Ectodermal cell (in vitro differentiated cells): ENCODE data around the gene DDHD1.

Experiments used
- H3K27ac ChIP-seq: 2 replicates; pipeline ENCODE4 v1.7.0; 2013; ENCODE audit warnings: mild to moderate bottlenecking, low read depth, low read length; ENCODE audit not compliant: insufficient read depth, poor library complexity, severe bottlenecking
- H3K27me3 ChIP-seq: 2 replicates; pipeline ENCODE4 v1.7.0; 2013; ENCODE audit warnings: mild to moderate bottlenecking, low read length; ENCODE audit not compliant: insufficient read depth, control insufficient read depth, poor library complexity, severe bottlenecking
- H3K36me3 ChIP-seq: one replicate; pipeline ENCODE4 v1.7.0; 2013; ENCODE audit warnings: low read length; ENCODE audit not compliant: control insufficient read depth, insufficient read depth
- H3K4me1 ChIP-seq: one replicate; pipeline ENCODE4 v1.7.0; 2013; ENCODE audit warnings: low read length; ENCODE audit not compliant: control insufficient read depth, insufficient read depth
- H3K4me3 ChIP-seq: 2 replicates; pipeline ENCODE4 v1.7.0; 2013; ENCODE audit warnings: low read depth, low read length, control low read depth; ENCODE audit not compliant: insufficient read depth
- H3K9me3 ChIP-seq: 2 replicates; pipeline ENCODE4 v1.7.0; 2013; ENCODE audit warnings: mild to moderate bottlenecking, low read length, moderate library complexity; ENCODE audit not compliant: control insufficient read depth
- WGBS, 2 experiments: methylation state at CpG; one replicate each; pipeline ENCODE4 v1.1.7; 2013; ENCODE audit warnings: missing lambda C conversion rate in 2 of 2; 5-methylcytosine and 5-hydroxymethylcytosine counted together

DDHD1 gene

DNA sequence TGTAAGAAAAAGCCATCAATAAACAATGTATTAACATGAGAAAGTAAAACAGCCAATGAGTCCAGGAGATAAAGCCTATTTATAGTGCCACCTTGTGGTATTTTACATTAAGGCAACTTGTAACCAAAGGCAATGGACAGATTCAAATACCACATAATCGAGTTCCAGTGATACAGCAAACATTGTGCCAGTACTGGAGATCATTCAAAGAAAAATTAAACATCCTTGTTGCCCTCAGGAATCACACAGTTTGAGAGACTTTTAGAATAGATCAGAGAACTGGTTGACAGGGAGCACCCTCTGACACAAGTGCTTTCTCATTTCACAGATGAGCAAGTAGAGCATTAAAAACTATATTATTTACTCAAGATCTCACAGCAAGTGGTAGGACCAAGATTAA lies 98.1 kb downstream of the DDHD1 start:
- H3K36me3 ChIP-seq: no peaks in the 10 kb centered on the region
- WGBS, 2 experiments: 42 to 53% methylated on average over 1 of the region's 1 CpG

DNA sequence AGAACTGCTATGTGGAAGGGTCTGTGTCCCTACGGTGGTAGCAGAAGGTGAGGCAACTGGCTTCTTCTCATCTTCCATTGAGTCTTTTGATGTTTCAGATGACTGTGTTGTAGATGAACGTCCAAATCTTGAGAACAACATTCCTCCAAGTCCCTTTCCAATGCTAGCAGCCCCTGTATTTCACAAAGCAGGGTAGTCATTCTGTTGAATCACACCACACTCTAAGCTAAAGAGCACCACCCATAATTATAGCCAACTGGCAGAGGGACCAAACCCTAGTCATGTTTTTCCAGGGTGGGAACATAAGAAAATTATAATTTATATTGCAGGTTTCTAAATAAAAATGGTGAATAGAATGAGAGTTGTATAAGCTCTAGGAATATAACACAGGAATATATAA lies 98.7 kb downstream of the DDHD1 start:
- no peaks in the 10 kb centered on the region for H3K27me3 ChIP-seq
- H3K4me3 ChIP-seq: no peak overlapping the region
- WGBS, 2 experiments: 85 to 90% methylated on average over 2 of the region's 2 CpGs
- no peaks in the 10 kb centered on the region for H3K36me3 ChIP-seq
- H3K9me3 ChIP-seq: no peaks in the 10 kb centered on the region
- no peaks in the 10 kb centered on the region for H3K4me1 ChIP-seq
- no peak overlapping the region for H3K27ac ChIP-seq

More for the DNA sequence above, 98.1 kb downstream of the DDHD1 start:
- no peak overlapping the region for H3K4me3 ChIP-seq
- H3K27ac ChIP-seq: no peak overlapping the region
- no peaks in the 10 kb centered on the region for H3K4me1 ChIP-seq
- H3K27me3 ChIP-seq: no peaks in the 10 kb centered on the region
- H3K9me3 ChIP-seq: no peaks in the 10 kb centered on the region

DNA sequence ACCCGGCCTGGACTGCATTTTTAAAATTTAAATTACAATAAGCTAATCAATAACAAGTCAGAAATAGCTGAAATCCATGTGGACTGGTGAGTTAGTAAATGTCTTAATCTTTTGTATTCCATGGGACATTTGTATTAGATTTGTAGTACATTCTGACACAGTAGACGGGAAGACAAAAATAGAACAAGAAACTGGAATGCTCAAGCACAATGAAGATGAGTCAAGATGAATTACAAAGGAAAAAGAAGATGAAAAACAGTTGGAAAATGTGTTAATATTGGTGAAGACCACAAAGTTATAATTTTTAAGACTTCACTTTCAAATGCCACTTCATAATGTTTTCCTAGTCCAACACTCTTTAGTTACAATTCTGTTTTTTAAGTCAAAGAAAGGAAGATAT lies 104.5 kb downstream of the DDHD1 start:
- Histone ChIP-seq H3K27ac (no peak overlapping the region), H3K9me3 (no peaks in the 10 kb centered on the region), H3K4me3 (no peak overlapping the region), H3K4me1 (no peaks in the 10 kb centered on the region), H3K27me3 (no peaks in the 10 kb centered on the region), H3K36me3 (no peaks in the 10 kb centered on the region)
- WGBS, 2 experiments: 90 to 92% methylated on average over 1 to 2 of the region's 2 CpGs

DNA sequence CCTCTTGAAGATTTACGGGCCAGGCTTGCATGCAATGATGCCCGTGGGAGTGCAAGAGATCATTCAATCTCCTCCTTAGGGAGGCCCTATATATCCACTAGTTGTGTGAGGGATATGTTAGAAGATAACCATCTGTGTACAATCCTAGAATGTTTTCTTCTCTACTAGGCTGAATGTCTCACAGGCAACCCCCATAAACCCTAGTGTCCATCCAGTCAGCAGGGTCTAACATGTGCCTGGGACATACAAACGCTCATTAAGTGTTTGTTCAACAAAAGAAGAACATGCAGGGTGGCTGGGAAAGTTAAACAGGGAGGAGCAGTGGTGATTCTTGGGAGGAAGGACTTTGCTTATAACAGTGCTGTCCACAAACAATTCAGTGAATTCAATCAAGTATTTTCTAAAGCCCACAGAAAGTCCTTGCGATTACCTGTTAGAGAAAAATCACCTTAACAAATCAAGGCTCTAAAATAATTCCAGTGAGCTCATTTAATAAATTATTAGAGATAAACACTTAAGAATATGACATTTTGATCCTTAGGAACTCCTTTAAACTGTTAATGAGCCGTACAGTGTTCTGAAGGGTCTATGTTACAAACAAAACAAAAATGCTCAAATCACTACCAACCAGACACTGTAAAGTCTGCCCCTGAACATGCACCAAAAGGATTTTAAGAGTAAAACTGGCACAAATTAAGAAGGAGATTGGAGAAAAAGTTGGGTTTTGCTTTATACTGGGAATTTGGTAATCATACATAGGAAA lies 105.6 kb downstream of the DDHD1 start:
- H3K27ac ChIP-seq: no peak overlapping the region
- 93 to 99% methylated on average over 3 to 5 of the region's 5 CpGs for WGBS, 2 experiments
- no peaks in the 10 kb centered on the region for H3K36me3 ChIP-seq
- no peaks in the 10 kb centered on the region for H3K27me3 ChIP-seq
- H3K4me1 ChIP-seq: no peaks in the 10 kb centered on the region
- no peak overlapping the region for H3K4me3 ChIP-seq
- H3K9me3 ChIP-seq: no peaks in the 10 kb centered on the region

DNA sequence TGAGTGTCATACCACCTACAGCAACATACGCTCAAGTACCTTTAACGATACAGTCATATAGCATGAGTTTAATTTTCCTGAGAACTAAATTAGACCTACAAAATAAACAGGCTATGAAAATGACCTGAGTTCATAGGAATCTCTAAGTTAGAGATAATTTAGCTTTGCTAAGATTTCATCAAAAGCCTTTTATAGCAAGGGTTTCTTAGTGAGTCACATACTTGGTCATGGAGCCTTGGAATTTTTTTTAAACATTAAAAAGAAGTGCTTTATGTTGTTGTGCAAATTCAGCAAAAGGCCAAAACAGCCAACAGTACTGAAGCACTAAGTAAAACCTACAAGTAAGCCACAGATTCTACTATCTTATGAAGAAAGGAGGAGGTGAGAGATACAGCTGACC lies 108.6 kb downstream of the DDHD1 start:
- Histone ChIP-seq H3K27me3 (no peaks in the 10 kb centered on the region), H3K4me3 (no peak overlapping the region), H3K36me3 (no peaks in the 10 kb centered on the region), H3K27ac (no peak overlapping the region), H3K9me3 (no peaks in the 10 kb centered on the region), H3K4me1 (no peaks in the 10 kb centered on the region)
- WGBS, 2 experiments: 100% methylated on average over 2 of the region's 2 CpGs

DNA sequence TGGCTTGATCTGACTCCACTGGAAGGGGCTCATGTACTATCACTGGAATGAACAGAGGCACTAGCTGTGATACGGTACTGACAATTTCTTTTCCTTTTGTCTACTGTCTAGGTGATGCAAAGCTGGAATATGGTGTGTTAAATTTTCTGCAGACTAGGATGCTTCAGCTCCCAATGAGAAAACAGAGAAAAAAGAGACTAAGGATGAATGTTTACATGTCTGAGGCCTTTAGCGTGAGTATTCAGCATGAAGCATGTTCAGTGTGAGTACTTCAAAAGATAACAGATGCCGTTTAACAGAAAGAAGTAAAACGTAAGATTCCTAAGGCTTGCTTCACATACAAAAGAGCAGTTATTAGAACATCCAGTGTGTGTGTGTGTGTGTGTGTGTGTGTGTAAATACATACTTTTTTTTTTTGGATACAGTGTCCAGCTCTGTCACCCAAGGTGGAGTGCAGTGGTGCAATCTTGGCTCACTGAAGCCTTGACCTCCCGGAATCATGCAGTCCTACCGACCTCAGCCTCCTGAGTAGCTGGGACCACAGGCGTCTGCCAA lies 110.0 kb downstream of the DDHD1 start:
- Histone ChIP-seq H3K27me3 (no peaks in the 10 kb centered on the region), H3K36me3 (no peaks in the 10 kb centered on the region), H3K4me3 (no peak overlapping the region), H3K4me1 (no peaks in the 10 kb centered on the region), H3K27ac (no peak overlapping the region), H3K9me3 (no peaks in the 10 kb centered on the region)
- 94 to 95% methylated on average over 7 of the region's 7 CpGs for WGBS, 2 experiments

DNA sequence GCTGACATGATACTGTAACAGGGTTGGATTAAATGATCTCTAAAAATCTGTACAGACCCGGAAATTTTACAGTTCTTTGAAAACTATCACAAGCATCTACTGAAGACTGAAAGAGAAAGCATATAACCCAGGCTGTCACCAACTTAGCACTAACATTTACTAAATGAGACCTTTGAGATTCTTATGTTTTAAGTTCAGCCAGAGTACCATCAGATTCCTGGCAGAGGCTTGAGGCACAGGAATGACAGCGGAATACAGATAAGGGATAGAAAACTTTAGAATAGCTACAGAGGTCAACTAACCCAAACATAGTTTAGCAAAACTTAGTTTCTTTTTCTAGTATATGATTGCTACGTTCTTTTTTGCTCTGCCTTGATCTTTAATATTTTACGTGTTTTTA lies 110.6 kb downstream of the DDHD1 start:
- Histone ChIP-seq H3K36me3 (peaks cover 2% of the 10 kb centered on the region), H3K9me3 (no peaks in the 10 kb centered on the region), H3K4me1 (no peaks in the 10 kb centered on the region), H3K4me3 (no peak overlapping the region), H3K27ac (no peak overlapping the region), H3K27me3 (no peaks in the 10 kb centered on the region)
- WGBS, 2 experiments: 96 to 100% methylated on average over 1 to 4 of the region's 4 CpGs

DNA sequence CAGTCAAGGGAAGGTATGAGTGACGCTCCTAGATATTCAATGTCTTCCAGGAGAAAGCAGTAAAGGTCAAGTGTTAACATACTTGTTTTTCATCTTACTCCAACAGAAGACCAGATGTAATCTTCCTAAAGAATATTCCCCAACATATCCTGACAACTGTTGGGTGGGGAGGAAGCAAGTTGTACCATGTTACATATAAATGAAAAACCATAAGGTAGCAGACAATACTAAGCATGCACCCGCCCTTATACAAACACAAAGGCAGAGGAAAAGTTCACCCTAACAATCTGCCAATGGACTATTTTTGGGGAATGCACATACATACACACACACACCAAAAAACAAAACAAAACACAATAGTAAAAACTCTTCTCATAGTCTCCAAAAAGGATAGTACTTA lies 112.1 kb downstream of the DDHD1 start:
- Histone ChIP-seq H3K27ac (no peak overlapping the region), H3K9me3 (no peaks in the 10 kb centered on the region), H3K4me1 (no peaks in the 10 kb centered on the region), H3K36me3 (peaks cover 5% of the 10 kb centered on the region), H3K27me3 (no peaks in the 10 kb centered on the region), H3K4me3 (no peak overlapping the region)
- WGBS, 2 experiments: 91 to 92% methylated on average over 2 of the region's 2 CpGs

DNA sequence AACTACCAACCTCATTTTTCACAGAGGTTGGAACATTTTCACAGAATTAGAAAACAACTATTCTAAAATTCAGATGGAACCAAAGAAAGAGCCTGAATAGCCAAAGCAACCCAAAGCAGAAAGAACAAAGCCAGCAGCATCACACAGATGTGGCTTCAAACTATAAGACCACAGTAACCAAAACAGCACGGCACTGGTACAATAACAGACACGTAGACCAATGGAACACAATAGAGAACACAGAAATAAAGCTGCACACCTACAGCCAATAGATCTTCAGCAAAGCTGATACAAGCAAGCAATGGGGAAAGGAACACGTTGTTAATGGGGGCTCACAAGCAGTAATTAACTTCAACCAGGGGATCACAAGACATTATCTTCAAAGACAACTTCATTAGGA lies 114.5 kb downstream of the DDHD1 start:
- H3K27me3 ChIP-seq: no peaks in the 10 kb centered on the region
- peaks cover 5% of the 10 kb centered on the region for H3K36me3 ChIP-seq
- H3K27ac ChIP-seq: no peak overlapping the region
- no peaks in the 10 kb centered on the region for H3K4me1 ChIP-seq
- WGBS, 2 experiments: 90 to 95% methylated on average over 3 of the region's 3 CpGs
- H3K9me3 ChIP-seq: no peaks in the 10 kb centered on the region
- no peak overlapping the region for H3K4me3 ChIP-seq

DNA sequence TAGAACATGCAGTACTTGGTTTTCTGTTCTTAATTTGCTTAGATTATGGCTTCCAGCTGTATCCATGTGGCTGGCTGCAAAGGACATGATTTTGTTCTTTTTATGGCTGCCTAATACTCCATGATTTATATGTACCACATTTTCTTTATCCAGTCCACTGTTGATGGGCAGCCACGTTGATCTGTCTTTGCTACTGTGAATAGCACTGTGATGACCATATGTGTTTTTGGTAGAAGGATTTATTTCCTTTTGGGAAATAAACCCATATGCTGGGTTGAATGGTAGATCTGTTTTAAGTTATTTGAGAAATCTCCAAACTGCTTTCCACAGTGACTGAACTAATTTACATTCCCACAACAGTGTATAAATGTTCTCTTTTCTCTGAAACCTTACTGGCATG lies 116.1 kb downstream of the DDHD1 start:
- H3K27ac ChIP-seq: no peak overlapping the region
- H3K36me3 ChIP-seq: peaks cover 5% of the 10 kb centered on the region
- H3K27me3 ChIP-seq: no peaks in the 10 kb centered on the region
- WGBS, 2 experiments: 70 to 100% methylated on average over 1 of the region's 1 CpG
- H3K4me3 ChIP-seq: no peak overlapping the region
- no peaks in the 10 kb centered on the region for H3K9me3 ChIP-seq
- H3K4me1 ChIP-seq: no peaks in the 10 kb centered on the region
